Mesenchymal stem cell (in vitro differentiated cells and primary cell): Measurements from ENCODE around the gene FAF1.

Experiments
- DNase-seq: peaks from one replicate; pipeline ENCODE4 v3.0.0-alpha.2; 2013
- H2AFZ ChIP-seq: one replicate; pipeline ENCODE4 v1.6.1; 2013; ENCODE audit warnings: low read depth, mild to moderate bottlenecking, control low read depth, inconsistent platforms, low read length, moderate library complexity
- H2AK5ac ChIP-seq: 2 replicates; pipeline ENCODE4 v1.6.1; 2013; ENCODE audit warnings: low read length, moderate library complexity, mild to moderate bottlenecking, inconsistent platforms; ENCODE audit not compliant: severe bottlenecking
- H2BK120ac ChIP-seq: one replicate; pipeline ENCODE4 v1.6.1; 2013; ENCODE audit warnings: low read depth, mild to moderate bottlenecking, inconsistent platforms, low read length, moderate library complexity
- H2BK12ac ChIP-seq, 2 experiments: one replicate each; pipeline ENCODE4 v1.6.1; 2013; ENCODE audit warnings: inconsistent platforms in 2 of 2, low read length in 2 of 2, mild to moderate bottlenecking in 2 of 2, moderate library complexity in 2 of 2, control low read depth in 1 of 2
- H2BK15ac ChIP-seq: one replicate; pipeline ENCODE4 v1.6.1; 2013; ENCODE audit warnings: mild to moderate bottlenecking, low read depth, inconsistent platforms; ENCODE audit not compliant: poor library complexity, severe bottlenecking
- H2BK5ac ChIP-seq: 2 replicates; pipeline ENCODE4 v1.6.1; 2013; ENCODE audit warnings: low read depth, mild to moderate bottlenecking, low read length, control low read depth, inconsistent platforms; ENCODE audit not compliant: poor library complexity, severe bottlenecking
- H3K14ac ChIP-seq, 2 experiments: one replicate each; pipeline ENCODE4 v1.6.1; 2013; ENCODE audit warnings: inconsistent platforms in 2 of 2, low read length in 2 of 2, control low read depth in 1 of 2, mild to moderate bottlenecking in 1 of 2, moderate library complexity in 1 of 2
- H3K18ac ChIP-seq, 2 experiments: one replicate each; pipeline ENCODE4 v1.6.1; 2013; ENCODE audit warnings: inconsistent platforms in 2 of 2, low read length in 2 of 2, control low read depth in 1 of 2, low read depth in 1 of 2, mild to moderate bottlenecking in 1 of 2
- H3K23ac ChIP-seq, 2 experiments: one replicate each; pipeline ENCODE4 v1.6.1; 2013; ENCODE audit warnings: inconsistent platforms in 2 of 2, low read length in 2 of 2, mild to moderate bottlenecking in 2 of 2, moderate library complexity in 2 of 2, control low read depth in 1 of 2
- H3K27ac ChIP-seq: 2 replicates; pipeline ENCODE4 v1.5.1; 2013; ENCODE audit warnings: mild to moderate bottlenecking, moderate library complexity, low read length, control low read depth, inconsistent platforms; ENCODE audit not compliant: poor library complexity, severe bottlenecking
- H3K27me3 ChIP-seq, 2 experiments: 2 replicates each; pipeline versions ENCODE4 v1.6.1 to v1.7.0; 2013; ENCODE audit warnings: low read length in 2 of 2, mild to moderate bottlenecking in 2 of 2, moderate library complexity in 2 of 2, control low read depth in 1 of 2, inconsistent platforms in 1 of 2; ENCODE audit not compliant: control insufficient read depth in 1 of 2, insufficient read depth in 1 of 2
- H3K36me3 ChIP-seq, 2 experiments: 2 replicates each; pipeline versions ENCODE4 v1.6.1 to v1.7.0; 2013; ENCODE audit warnings: low read length in 2 of 2, control low read depth in 1 of 2, inconsistent platforms in 1 of 2, low read depth in 1 of 2, mild to moderate bottlenecking in 1 of 2; ENCODE audit not compliant: insufficient read depth in 2 of 2, control insufficient read depth in 1 of 2
- H3K4ac ChIP-seq, 2 experiments: one replicate each; pipeline ENCODE4 v1.6.1; 2013; ENCODE audit warnings: inconsistent platforms in 2 of 2, low read length in 2 of 2, mild to moderate bottlenecking in 2 of 2, moderate library complexity in 2 of 2, control low read depth in 1 of 2, low read depth in 1 of 2
- H3K4me1 ChIP-seq: 2 replicates; pipeline ENCODE4 v1.6.1; 2013; ENCODE audit warnings: low read depth, low read length, control low read depth; ENCODE audit not compliant: control insufficient read depth, insufficient read depth
- H3K4me2 ChIP-seq: 2 replicates; pipeline ENCODE4 v1.6.1; 2013; ENCODE audit warnings: low read length, mild to moderate bottlenecking, inconsistent platforms; ENCODE audit not compliant: poor library complexity, severe bottlenecking
- H3K4me3 ChIP-seq, 2 experiments: 2 replicates each; pipeline versions ENCODE4 v1.5.1 to v1.7.0; 2013; ENCODE audit warnings: low read length in 2 of 2, mild to moderate bottlenecking in 2 of 2, control low read depth in 1 of 2, low read depth in 1 of 2; ENCODE audit not compliant: insufficient read depth in 1 of 2
- H3K79me1 ChIP-seq: replicated peaks from 2 replicates; pipeline ENCODE4 v1.6.1; 2013; ENCODE audit warnings: mild to moderate bottlenecking, control low read depth, low read length, inconsistent platforms; ENCODE audit not compliant: poor library complexity, severe bottlenecking
- H3K9ac ChIP-seq: 2 replicates; pipeline ENCODE4 v1.7.0; 2013; ENCODE audit warnings: mild to moderate bottlenecking, low read length, moderate library complexity
- H3K9me3 ChIP-seq: 2 replicates; pipeline ENCODE4 v1.7.0; 2013; ENCODE audit warnings: mild to moderate bottlenecking, low read length; ENCODE audit not compliant: control insufficient read depth
- H4K8ac ChIP-seq: one replicate; pipeline ENCODE4 v1.6.1; 2013; ENCODE audit warnings: inconsistent platforms, mild to moderate bottlenecking, low read length, moderate library complexity
- H4K91ac ChIP-seq: one replicate; pipeline ENCODE4 v1.6.1; 2013; ENCODE audit warnings: mild to moderate bottlenecking, low read length, inconsistent platforms
- WGBS: methylation state at CpG from one replicate; pipeline ENCODE4 v1.1.7; 2013; ENCODE audit warnings: mixed read lengths; 5-methylcytosine and 5-hydroxymethylcytosine counted together

Gene FAF1

GRCh38 chr1:50424884-50425375 is 535.1 kb downstream of the FAF1 start:
- H2AK5ac ChIP-seq: no peak overlapping the region
- no peak overlapping the region for H3K27ac ChIP-seq
- no peak overlapping the region for H2AFZ ChIP-seq
- no peak overlapping the region for H4K8ac ChIP-seq
- peak overlapping the region in 1 of 2 experiments; percentile 79 for H3K23ac ChIP-seq
- no peak overlapping the region for H3K9ac ChIP-seq
- no peak overlapping the region for H2BK120ac ChIP-seq
- H2BK12ac ChIP-seq: no peak overlapping the region
- no peak overlapping the region for H2BK15ac ChIP-seq
- H2BK5ac ChIP-seq: no peak overlapping the region
- no peaks in the 10 kb centered on the region for H3K79me1 ChIP-seq
- no peak overlapping the region for H4K91ac ChIP-seq
- H3K4me3 ChIP-seq: no peak overlapping the region
- 3% methylated on average over 38 of the region's 40 CpGs for WGBS
- peaks cover 86 to 99% of the 10 kb centered on the region in 2 experiments for H3K27me3 ChIP-seq
- H3K36me3 ChIP-seq: peaks cover 0 to 4% of the 10 kb centered on the region in 2 experiments
- H3K4ac ChIP-seq: no peak overlapping the region
- no peak for DNase-seq
- no peak overlapping the region for H3K14ac ChIP-seq
- H3K4me2 ChIP-seq: no peak overlapping the region
- H3K9me3 ChIP-seq: no peaks in the 10 kb centered on the region
- H3K18ac ChIP-seq: no peak overlapping the region
- H3K4me1 ChIP-seq: peaks cover 43% of the 10 kb centered on the region

DNA sequence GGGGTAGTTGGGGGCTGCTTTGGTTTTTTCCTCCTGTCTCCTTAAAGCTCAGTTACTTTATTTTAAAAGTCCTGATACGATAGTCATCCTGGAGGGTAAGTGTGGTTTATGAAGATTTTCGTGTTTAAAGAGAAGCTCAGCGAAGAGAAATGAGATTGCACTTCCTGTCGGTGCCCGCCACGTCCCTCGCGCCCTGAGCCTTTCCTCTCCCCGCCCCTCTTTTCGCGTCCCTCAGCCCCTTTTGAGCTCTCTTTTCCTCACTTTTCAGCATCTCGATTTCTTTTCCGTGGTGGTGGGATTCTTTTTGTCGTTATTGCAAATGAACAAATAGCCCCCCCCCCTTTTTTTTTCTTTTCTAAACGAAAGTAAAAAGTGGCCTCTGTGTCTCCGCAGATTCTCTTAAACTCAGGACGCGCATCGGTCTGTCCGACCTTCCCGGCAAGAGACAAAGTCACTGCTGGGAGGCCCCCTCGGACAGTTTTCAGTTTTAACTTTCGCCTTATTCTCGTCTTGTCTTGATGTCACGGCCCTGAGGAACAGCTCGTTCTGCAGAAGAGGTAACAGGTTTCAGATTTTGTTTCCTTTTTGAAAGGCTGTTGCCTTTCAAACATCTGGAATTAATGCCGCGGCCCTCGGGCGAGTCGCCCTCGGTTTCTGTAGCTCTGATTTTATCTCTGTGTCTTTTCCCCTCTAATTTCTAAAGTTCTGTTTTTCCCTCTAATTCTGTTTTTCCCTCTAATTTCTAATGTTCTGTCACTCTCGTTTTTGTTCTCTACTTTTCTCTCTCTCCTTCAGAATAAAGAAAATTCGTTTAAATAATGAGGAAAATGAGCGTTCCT is 535.8 kb downstream of the FAF1 start:
- 5% methylated on average over 30 of the region's 35 CpGs for WGBS
- no peak overlapping the region for H2BK5ac ChIP-seq
- no peak overlapping the region for H3K4ac ChIP-seq
- no peak overlapping the region for H2BK15ac ChIP-seq
- DNase-seq: peak; percentile 38
- H2AFZ ChIP-seq: no peak overlapping the region
- H4K91ac ChIP-seq: no peak overlapping the region
- H3K9me3 ChIP-seq: no peaks in the 10 kb centered on the region
- H3K27ac ChIP-seq: no peak overlapping the region
- no peak overlapping the region for H3K14ac ChIP-seq
- peaks cover 93 to 99% of the 10 kb centered on the region in 2 experiments for H3K27me3 ChIP-seq
- H3K36me3 ChIP-seq: peaks cover 0 to 4% of the 10 kb centered on the region in 2 experiments
- H2BK12ac ChIP-seq: no peak overlapping the region
- peak overlapping the region in 1 of 2 experiments; percentile 66 for H3K4me3 ChIP-seq
- H3K4me1 ChIP-seq: peaks cover 45% of the 10 kb centered on the region
- no peak overlapping the region for H2AK5ac ChIP-seq
- H2BK120ac ChIP-seq: no peak overlapping the region
- H3K4me2 ChIP-seq: peak overlapping the region; percentile 38
- peak overlapping the region in 1 of 2 experiments; percentile 74 for H3K23ac ChIP-seq
- no peaks in the 10 kb centered on the region for H3K79me1 ChIP-seq
- no peak overlapping the region for H3K18ac ChIP-seq
- H4K8ac ChIP-seq: no peak overlapping the region
- H3K9ac ChIP-seq: no peak overlapping the region

DNA sequence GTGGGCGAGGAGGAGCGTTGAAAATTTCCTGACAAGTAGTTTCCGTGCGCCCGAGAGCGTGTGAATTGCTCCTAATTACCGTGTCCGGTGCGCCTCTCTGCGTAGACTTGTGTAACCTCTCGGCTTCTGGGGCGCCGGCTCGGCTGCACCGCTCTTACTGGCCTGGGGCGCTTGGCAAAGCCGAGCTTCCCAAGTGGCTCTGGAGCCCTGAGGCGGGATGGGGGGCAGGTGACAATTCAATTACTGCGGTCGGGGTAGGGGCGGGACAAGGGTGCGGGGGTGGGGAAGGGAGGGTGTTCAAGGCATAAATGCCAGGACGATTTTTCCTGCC is 536.4 kb downstream of the FAF1 start:
- under 1% methylated on average over 23 of the region's 23 CpGs for WGBS
- H4K8ac ChIP-seq: no peak overlapping the region

GRCh38 chr1:50422946-50423669 is 537.0 kb downstream of the FAF1 start, which contains the start of gene DMRTA2:
DMRTA2 (minus strand) TSS chr1:50423443; CDS start chr1:50421536, 1,907 bp downstream.
- no peak within 1 kb of the TSS for H3K9ac ChIP-seq
- H3K4ac ChIP-seq: no peak within 1 kb of the TSS
- H3K14ac ChIP-seq: no peak within 1 kb of the TSS
- H3K4me3 ChIP-seq: peak within 1 kb of the TSS in 1 of 2 experiments; percentile 66
- no peak within 1 kb of the TSS for H2BK12ac ChIP-seq
- no peaks in the 10 kb centered on the region for H3K79me1 ChIP-seq
- H3K27ac ChIP-seq: no peak within 1 kb of the TSS
- no peak within 1 kb of the TSS for H2AFZ ChIP-seq
- no peak within 1 kb of the TSS for H2AK5ac ChIP-seq
- H2BK5ac ChIP-seq: no peak within 1 kb of the TSS
- no peak within 1 kb of the TSS for H2BK120ac ChIP-seq
- peaks cover 56% of the 10 kb centered on the region for H3K4me1 ChIP-seq
- H4K91ac ChIP-seq: no peak within 1 kb of the TSS
- no peaks in the 10 kb centered on the region for H3K9me3 ChIP-seq
- H3K18ac ChIP-seq: no peak within 1 kb of the TSS
- peaks cover 95 to 97% of the 10 kb centered on the region in 2 experiments for H3K27me3 ChIP-seq
- H3K23ac ChIP-seq: peak within 1 kb of the TSS in 1 of 2 experiments; percentile 46
- no peak within 1 kb of the TSS for H4K8ac ChIP-seq
- DNase-seq: peak; percentile 35
- H2BK15ac ChIP-seq: no peak within 1 kb of the TSS
- H3K4me2 ChIP-seq: peak within 1 kb of the TSS; percentile 66
- peaks cover 0 to 4% of the 10 kb centered on the region in 2 experiments for H3K36me3 ChIP-seq
- WGBS: 2% methylated on average over 59 of the region's 61 CpGs

More for the DNA sequence above, 536.4 kb downstream of the FAF1 start:
- H2BK15ac ChIP-seq: no peak overlapping the region
- H3K18ac ChIP-seq: no peak overlapping the region
- no peak overlapping the region for H3K9ac ChIP-seq
- no peak overlapping the region for H3K27ac ChIP-seq
- DNase-seq: peak; percentile 36
- H3K4ac ChIP-seq: no peak overlapping the region
- peaks cover 0 to 4% of the 10 kb centered on the region in 2 experiments for H3K36me3 ChIP-seq
- no peak overlapping the region for H2AK5ac ChIP-seq
- H2BK5ac ChIP-seq: no peak overlapping the region
- no peaks in the 10 kb centered on the region for H3K9me3 ChIP-seq
- H4K91ac ChIP-seq: no peak overlapping the region
- peaks cover 95 to 97% of the 10 kb centered on the region in 2 experiments for H3K27me3 ChIP-seq
- peak overlapping the region in 1 of 2 experiments; percentile 46 for H3K23ac ChIP-seq
- H3K79me1 ChIP-seq: no peaks in the 10 kb centered on the region
- H3K4me2 ChIP-seq: peak overlapping the region; percentile 66
- H2BK120ac ChIP-seq: no peak overlapping the region
- H3K14ac ChIP-seq: no peak overlapping the region
- H2BK12ac ChIP-seq: no peak overlapping the region
- H3K4me1 ChIP-seq: peaks cover 51% of the 10 kb centered on the region
- no peak overlapping the region for H2AFZ ChIP-seq
- peak overlapping the region in 1 of 2 experiments; percentile 66 for H3K4me3 ChIP-seq
